ENCODE data around the gene HLCS. TPM values are rescaled to one million over a fixed set of nuclear protein-coding genes. Genes with fewer than 3 reads are reported as not detected.

HLCS gene
- polyA plus RNA-seq, 1 of the 3 experiments (the other 2 are of a cell fraction) = 13.0 TPM

- no peak overlapping the region for H3K4me3 ChIP-seq (ENCODE audit: low read depth in 2 of 2, low read length in 1 of 2)
- H3K4me1 ChIP-seq (ENCODE audit: control insufficient read depth in 1 of 2, insufficient read depth in 2 of 2, low read depth in 1 of 2, low read length in 1 of 2) = no peaks in the 10 kb centered on the region; a peak in 1 of 4 replicates
- no peaks in the 10 kb centered on the region for H3K9me3 ChIP-seq
- CTCF ChIA-PET = interaction anchor here (1.4 kb wide), 1 partner anchor 25 kb away, joined by 3 read pairs; no protein-coding TSS in a partner anchor
- H3K4me2 ChIP-seq = no peak overlapping the region
- 60% methylated on average over 19 of the region's 25 CpGs for WGBS (ENCODE audit: low lambda C conversion rate)
- H2AFZ ChIP-seq (ENCODE audit: low read depth) = no peak overlapping the region
- no peaks in the 10 kb centered on the region for H3K79me2 ChIP-seq (ENCODE audit: insufficient read depth)
- H3K36me3 ChIP-seq (replicated peaks in 1 of 2; ENCODE audit: control insufficient read depth in 1 of 2, insufficient read depth in 2 of 2, low read length in 1 of 2) = no peaks in the 10 kb centered on the region
- DNase-seq = no peak
- no peak for TF ChIP-seq POLR2AphosphoS5 (IDR thresholded peaks at IDR 0.05; ENCODE audit: low read depth, low read length)
- no peak for TF ChIP-seq RCOR1 (IDR thresholded peaks at IDR 0.05; ENCODE audit: low read length)
- no peak for TF ChIP-seq CTCF (IDR thresholded peaks at IDR 0.05)
- no peak for TF ChIP-seq PBX3 (IDR thresholded peaks at IDR 0.05)
- TF ChIP-seq MAX (IDR thresholded peaks at IDR 0.05; ENCODE audit: low read depth) = no peak
- TF ChIP-seq FOXJ3 (CRISPR knock-in tag; IDR thresholded peaks at IDR 0.05) = no peak
- H3K9ac ChIP-seq = no peak overlapping the region
- H3F3A ChIP-seq (replicated peaks; ENCODE audit: insufficient read depth) = no peaks in the 10 kb centered on the region
- H3K27me3 ChIP-seq (ENCODE audit: insufficient read depth) = peaks cover 51% of the 10 kb centered on the region
- POLR2A ChIA-PET = no interaction called here
- H4K20me1 ChIP-seq (ENCODE audit: insufficient read depth) = no peaks in the 10 kb centered on the region
- no peak overlapping the region for H3K27ac ChIP-seq (ENCODE audit: low read depth in 2 of 2, low read length in 1 of 2)
- no peaks in the 10 kb centered on the region for H3K9me2 ChIP-seq
Observed at GRCh38 chr21:36722370-36723368, 243.8 kb downstream of the HLCS start.

- no peaks in the 10 kb centered on the region for H3K9me2 ChIP-seq
- ChIA-PET POLR2A (no interaction called here), CTCF (no interaction called here)
- no peak for DNase-seq
- no peaks in the 10 kb centered on the region for H3K36me3 ChIP-seq (replicated peaks in 1 of 2; ENCODE audit: control insufficient read depth in 1 of 2, insufficient read depth in 2 of 2, low read length in 1 of 2)
- H4K20me1 ChIP-seq (ENCODE audit: insufficient read depth) = no peaks in the 10 kb centered on the region
- no peaks in the 10 kb centered on the region for H3K79me2 ChIP-seq (ENCODE audit: insufficient read depth)
- no peak overlapping the region for H2AFZ ChIP-seq (ENCODE audit: low read depth)
- H3K4me2 ChIP-seq = no peak overlapping the region
- no peaks in the 10 kb centered on the region for H3K9me3 ChIP-seq
- H3K27ac ChIP-seq (ENCODE audit: low read depth in 2 of 2, low read length in 1 of 2) = no peak overlapping the region
- H3K9ac ChIP-seq = no peak overlapping the region
- H3K4me1 ChIP-seq (ENCODE audit: control insufficient read depth in 1 of 2, insufficient read depth in 2 of 2, low read depth in 1 of 2, low read length in 1 of 2) = no peaks in the 10 kb centered on the region; a peak in 1 of 4 replicates
- H3K27me3 ChIP-seq (ENCODE audit: insufficient read depth) = peaks cover 59% of the 10 kb centered on the region
- WGBS (ENCODE audit: low lambda C conversion rate) = 55% methylated on average over 7 of the region's 7 CpGs
- no peaks in the 10 kb centered on the region for H3F3A ChIP-seq (replicated peaks; ENCODE audit: insufficient read depth)
- H3K4me3 ChIP-seq (ENCODE audit: low read depth in 2 of 2, low read length in 1 of 2) = no peak overlapping the region
- no peak for TF ChIP-seq CHD2 (IDR thresholded peaks at IDR 0.05; ENCODE audit: low read length, partially characterized antibody)
- no peak for TF ChIP-seq MAX (IDR thresholded peaks at IDR 0.05; ENCODE audit: low read depth)
- no peak for TF ChIP-seq MEF2A (IDR thresholded peaks at IDR 0.05; ENCODE audit: borderline replicate concordance, low read depth)
- no peak for TF ChIP-seq GATA2 (CRISPR knock-in tag; IDR thresholded peaks at IDR 0.05)
- TF ChIP-seq PBX3 (IDR thresholded peaks at IDR 0.05) = no peak
- no peak for TF ChIP-seq USF2 (IDR thresholded peaks at IDR 0.05; ENCODE audit: borderline replicate concordance, low read depth, low read length)
- TF ChIP-seq TAF1 (IDR thresholded peaks at IDR 0.05; ENCODE audit: borderline replicate concordance, low read depth, low read length) = no peak
- no peak for TF ChIP-seq RCOR1 (IDR thresholded peaks at IDR 0.05; ENCODE audit: low read length)
Observed at GRCh38 chr21:36721817-36722216, 244.7 kb downstream of the HLCS start.
